HEK293 (cell line): Measurements from ENCODE around the gene TRIM26.
A peak's percentile ranks its signal among the peaks of the same experiment; 100 is the strongest.

Experiments
- CTCF ChIA-PET: fragments of 350-600 bp; formaldehyde crosslinking; extraction: SDS; loops from one replicate; lab custom pipeline; 2021; ENCODE audit warnings: antibody characterized with exemption; lab: Yijun Ruan, JAX
- POLR2A ChIA-PET: fragments of 300-600 bp; formaldehyde crosslinking; extraction: SDS; loops from one replicate; lab custom pipeline; 2020; ENCODE audit warnings: antibody characterized with exemption, inconsistent platforms; lab: Yijun Ruan, JAX
- H3K27ac ChIP-seq: fragments of 200-500 bp; sonication (Bioruptor generic); 2 replicates; pipeline ENCODE4 v1.5.1; 2014; ENCODE audit warnings: low read depth, low read length, control low read depth, inconsistent platforms; ENCODE audit errors: extremely low read depth
- H3K36me3 ChIP-seq, 2 experiments: fragments of 200-500 bp in 1 of 2; sonication (Bioruptor generic) in 1 of 2; 1 replicate in 1 of 2; 2 replicates in 1 of 2; pipeline ENCODE4 v1.5.1; 2014 to 2017; ENCODE audit warnings: inconsistent platforms in 2 of 2, low read length in 2 of 2; ENCODE audit not compliant: control insufficient read depth in 2 of 2, insufficient read depth in 1 of 2
- H3K4me1 ChIP-seq: fragments of 200-500 bp; sonication (Bioruptor generic); 2 replicates; pipeline ENCODE4 v1.5.1; 2014; ENCODE audit warnings: mild to moderate bottlenecking, low read length, inconsistent platforms; ENCODE audit not compliant: control insufficient read depth, insufficient read depth
- H3K4me3 ChIP-seq: 2 replicates; pipeline ENCODE4 v1.5.1; 2011; ENCODE audit warnings: low read depth, mild to moderate bottlenecking, control low read depth, low read length, moderate library complexity
- H3K9me3 ChIP-seq: fragments of 200-500 bp; sonication (Bioruptor generic); 2 replicates; pipeline ENCODE4 v1.5.1; 2014; ENCODE audit warnings: low read depth, low read length, inconsistent platforms; ENCODE audit not compliant: control insufficient read depth, insufficient read depth
- GLI2 ChIP-seq: fragments of 450-650 bp; formaldehyde crosslinking; IDR thresholded peaks from 2 replicates; pipeline ENCODE4; 2017; ENCODE audit warnings: missing biosample characterization, missing genetic modification characterization, low read depth, borderline replicate concordance
- HOXC10 ChIP-seq: sonication (generic); formaldehyde crosslinking; IDR thresholded peaks from 2 replicates; pipeline ENCODE4 v1.8.1; 2023; ENCODE audit warnings: mild to moderate bottlenecking, missing genetic modification reagents
- HOXD13 ChIP-seq: sonication (generic); formaldehyde crosslinking; IDR thresholded peaks from 2 replicates; pipeline ENCODE4 v1.8.0; 2022; ENCODE audit warnings: missing genetic modification reagents, borderline replicate concordance
- KLF8 ChIP-seq: fragments of 450-650 bp; formaldehyde crosslinking; IDR thresholded peaks from 2 replicates; pipeline ENCODE4 v1.5.1; 2016; ENCODE audit warnings: missing biosample characterization, missing genetic modification characterization
- OVOL3 ChIP-seq: fragments of 450-650 bp; formaldehyde crosslinking; IDR thresholded peaks from 2 replicates; pipeline ENCODE4 v1.5.1; 2016; ENCODE audit warnings: missing biosample characterization, missing genetic modification characterization
- SCRT2 ChIP-seq: fragments of 450-650 bp; formaldehyde crosslinking; IDR thresholded peaks from 2 replicates; pipeline ENCODE4 v1.5.1; 2016; ENCODE audit warnings: missing biosample characterization, missing genetic modification characterization
- SP3 ChIP-seq: fragments of 450-650 bp; formaldehyde crosslinking; IDR thresholded peaks from 2 replicates; pipeline ENCODE4 v1.5.1; 2016; ENCODE audit warnings: missing biosample characterization, missing genetic modification characterization
- TRIM28 ChIP-seq: IDR thresholded peaks from 2 replicates; pipeline ENCODE4 v1.6.1; 2011; ENCODE audit warnings: low read length, control low read depth, borderline replicate concordance
- YY2 ChIP-seq: fragments of 450-650 bp; formaldehyde crosslinking; IDR thresholded peaks from 2 replicates; pipeline ENCODE4 v1.5.1; 2016; ENCODE audit warnings: missing biosample characterization, missing genetic modification characterization
- ZBTB7A ChIP-seq: fragments of 450-650 bp; formaldehyde crosslinking; IDR thresholded peaks from 2 replicates; pipeline ENCODE4 v1.5.1; 2016; ENCODE audit warnings: low read depth, missing biosample characterization, missing genetic modification characterization
- ZNF10 ChIP-seq: fragments of 450-650 bp; formaldehyde crosslinking; IDR thresholded peaks from 2 replicates; pipeline ENCODE4 v1.5.1; 2017; ENCODE audit warnings: missing biosample characterization, missing genetic modification characterization
- ZNF112 ChIP-seq: fragments of 450-650 bp; formaldehyde crosslinking; IDR thresholded peaks from 2 replicates; pipeline ENCODE4 v1.5.0; 2017; ENCODE audit warnings: missing biosample characterization, missing genetic modification characterization
- ZNF133 ChIP-seq: fragments of 450-650 bp; formaldehyde crosslinking; IDR thresholded peaks from 2 replicates; pipeline ENCODE4 v1.5.1; 2016; ENCODE audit warnings: missing biosample characterization, missing genetic modification characterization
- ZNF157 ChIP-seq: fragments of 450-650 bp; formaldehyde crosslinking; IDR thresholded peaks from 2 replicates; pipeline ENCODE4 v1.5.1; 2016; ENCODE audit warnings: missing biosample characterization, missing genetic modification characterization
- ZNF184 ChIP-seq: fragments of 450-650 bp; IDR thresholded peaks from 2 replicates; pipeline ENCODE4 v1.5.1; 2018; ENCODE audit warnings: missing biosample characterization, mild to moderate bottlenecking, missing genetic modification characterization
- ZNF23 ChIP-seq: fragments of 450-650 bp; formaldehyde crosslinking; IDR thresholded peaks from 2 replicates; pipeline ENCODE4 v1.5.1; 2016; ENCODE audit warnings: missing biosample characterization, missing genetic modification characterization, borderline replicate concordance
- ZNF274 ChIP-seq, 2 experiments: fragments of 200-500 bp in 1 of 2; fragments of 450-650 bp in 1 of 2; sonication (Bioruptor generic) in 1 of 2; formaldehyde crosslinking in 1 of 2; IDR thresholded peaks; 2 replicates each; pipeline versions ENCODE4 v1.5.1 to v1.6.1; 2014 to 2016; ENCODE audit warnings: borderline replicate concordance in 1 of 2, inconsistent platforms in 1 of 2, low read length in 1 of 2, missing biosample characterization in 1 of 2, missing genetic modification characterization in 1 of 2
- ZNF292 ChIP-seq: fragments of 450-650 bp; formaldehyde crosslinking; IDR thresholded peaks from 2 replicates; pipeline ENCODE4 v1.5.1; 2016; ENCODE audit warnings: low read depth, missing biosample characterization, missing genetic modification characterization, borderline replicate concordance
- ZNF302 ChIP-seq: fragments of 450-650 bp; formaldehyde crosslinking; IDR thresholded peaks from 2 replicates; pipeline ENCODE4 v1.5.1; 2016; ENCODE audit warnings: missing biosample characterization, missing genetic modification characterization, low read depth
- ZNF311 ChIP-seq: fragments of 450-650 bp; formaldehyde crosslinking; IDR thresholded peaks from 2 replicates; pipeline ENCODE4 v1.5.1; 2017; ENCODE audit warnings: missing biosample characterization, missing genetic modification characterization, borderline replicate concordance
- ZNF335 ChIP-seq: fragments of 450-650 bp; formaldehyde crosslinking; conservative IDR thresholded peaks from 2 replicates; pipeline ENCODE4 v1.5.1; 2016; ENCODE audit warnings: missing biosample characterization, missing genetic modification characterization
- ZNF510 ChIP-seq: fragments of 450-650 bp; formaldehyde crosslinking; IDR thresholded peaks from 2 replicates; pipeline ENCODE4 v1.5.1; 2018; ENCODE audit warnings: mild to moderate bottlenecking, missing genetic modification characterization, missing biosample characterization; ENCODE audit not compliant: insufficient replicate concordance
- ZNF521 ChIP-seq: fragments of 450-650 bp; formaldehyde crosslinking; IDR thresholded peaks from 2 replicates; pipeline ENCODE4 v1.5.1; 2017; ENCODE audit warnings: missing biosample characterization, mild to moderate bottlenecking, missing genetic modification characterization
- ZNF623 ChIP-seq: fragments of 450-650 bp; formaldehyde crosslinking; IDR thresholded peaks from 2 replicates; pipeline ENCODE4 v1.5.1; 2016; ENCODE audit warnings: missing biosample characterization, missing genetic modification characterization
- ZNF626 ChIP-seq: fragments of 450-650 bp; sonication (Bioruptor Pico); formaldehyde crosslinking; IDR thresholded peaks from 2 replicates; pipeline ENCODE4 v1.5.1; 2018; ENCODE audit warnings: missing biosample characterization, missing genetic modification characterization, inconsistent platforms
- ZNF791 ChIP-seq: fragments of 450-650 bp; formaldehyde crosslinking; IDR thresholded peaks from 2 replicates; pipeline ENCODE4 v1.5.1; 2016; ENCODE audit warnings: missing biosample characterization, missing genetic modification characterization
- ZSCAN30 ChIP-seq: fragments of 450-650 bp; IDR thresholded peaks from 2 replicates; pipeline ENCODE4 v1.5.1; 2018; ENCODE audit warnings: missing biosample characterization, mild to moderate bottlenecking, missing genetic modification characterization, moderate library complexity
- TF ChIP-seq, protein P1 (sequence below): fragments of 450-650 bp; formaldehyde crosslinking; IDR thresholded peaks from 2 replicates; pipeline ENCODE4 v1.5.1; 2016; ENCODE audit warnings: missing biosample characterization, missing genetic modification characterization
- TF ChIP-seq, protein P2 (sequence below): fragments of 450-650 bp; formaldehyde crosslinking; IDR thresholded peaks from 2 replicates; pipeline ENCODE4 v1.5.1; 2016; ENCODE audit warnings: missing biosample characterization, missing genetic modification characterization, borderline replicate concordance
- TF ChIP-seq, protein P3 (sequence below): fragments of 450-650 bp; formaldehyde crosslinking; optimal IDR thresholded peaks from 2 replicates; pipeline ENCODE3; 2016; ENCODE audit warnings: missing biosample characterization, mild to moderate bottlenecking, missing genetic modification characterization
- TF ChIP-seq, protein P4 (sequence below): fragments of 450-650 bp; formaldehyde crosslinking; IDR thresholded peaks from 2 replicates; pipeline ENCODE4 v1.5.1; 2016; ENCODE audit warnings: missing biosample characterization, missing genetic modification characterization

Gene TRIM26

DNA sequence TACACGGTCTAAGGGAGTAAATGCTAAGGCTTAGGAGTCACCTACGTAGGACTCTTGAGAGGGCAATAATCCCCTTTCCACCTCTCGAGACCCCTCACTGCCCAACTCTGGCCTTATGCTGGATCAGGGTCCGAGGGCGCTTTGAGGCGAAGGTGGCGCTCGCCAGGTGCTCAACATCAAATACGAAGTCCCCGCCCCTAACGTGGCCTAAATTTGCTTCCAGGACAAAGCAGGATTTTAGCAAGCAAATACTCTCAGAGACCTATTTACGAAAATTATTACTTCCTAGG, 406 bp upstream of the TRIM26 start (continued):
- TF ChIP-seq, protein P1, sequence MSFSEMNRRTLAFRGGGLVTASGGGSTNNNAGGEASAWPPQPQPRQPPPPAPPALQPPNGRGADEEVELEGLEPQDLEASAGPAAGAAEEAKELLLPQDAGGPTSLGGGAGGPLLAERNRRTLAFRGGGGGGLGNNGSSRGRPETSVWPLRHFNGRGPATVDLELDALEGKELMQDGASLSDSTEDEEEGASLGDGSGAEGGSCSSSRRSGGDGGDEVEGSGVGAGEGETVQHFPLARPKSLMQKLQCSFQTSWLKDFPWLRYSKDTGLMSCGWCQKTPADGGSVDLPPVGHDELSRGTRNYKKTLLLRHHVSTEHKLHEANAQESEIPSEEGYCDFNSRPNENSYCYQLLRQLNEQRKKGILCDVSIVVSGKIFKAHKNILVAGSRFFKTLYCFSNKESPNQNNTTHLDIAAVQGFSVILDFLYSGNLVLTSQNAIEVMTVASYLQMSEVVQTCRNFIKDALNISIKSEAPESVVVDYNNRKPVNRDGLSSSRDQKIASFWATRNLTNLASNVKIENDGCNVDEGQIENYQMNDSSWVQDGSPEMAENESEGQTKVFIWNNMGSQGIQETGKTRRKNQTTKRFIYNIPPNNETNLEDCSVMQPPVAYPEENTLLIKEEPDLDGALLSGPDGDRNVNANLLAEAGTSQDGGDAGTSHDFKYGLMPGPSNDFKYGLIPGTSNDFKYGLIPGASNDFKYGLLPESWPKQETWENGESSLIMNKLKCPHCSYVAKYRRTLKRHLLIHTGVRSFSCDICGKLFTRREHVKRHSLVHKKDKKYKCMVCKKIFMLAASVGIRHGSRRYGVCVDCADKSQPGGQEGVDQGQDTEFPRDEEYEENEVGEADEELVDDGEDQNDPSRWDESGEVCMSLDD (tag by site-specific recombination): no peak
- TF ChIP-seq KLF8 (tag by site-specific recombination) (no peak), HOXD13 (no peak), TRIM28 (peak; percentile 20; the same call in 1 of the 2 replicates), ZNF184 (tag by site-specific recombination) (0 out of 2 replicates have a peak, but pooled peaks have one; percentile 53), YY2 (tag by site-specific recombination) (no peak), ZNF133 (no peak), ZNF510 (tag by site-specific recombination) (no peak), ZNF311 (tag by site-specific recombination) (no peak), SP3 (no peak), ZBTB7A (tag by site-specific recombination) (0 out of 2 replicates have a peak, but pooled peaks have one; percentile 52), ZNF623 (tag by site-specific recombination) (no peak), ZNF10 (tag by site-specific recombination) (peak; percentile 70; the same call in 1 of the 2 replicates), ZNF335 (tag by site-specific recombination) (peak; percentile 51; the same call in 1 of the 2 replicates), SCRT2 (no peak), ZNF292 (tag by site-specific recombination) (no peak), ZNF626 (tag by site-specific recombination) (no peak), HOXC10 (no peak), GLI2 (tag by site-specific recombination) (no peak), ZSCAN30 (tag by site-specific recombination) (0 out of 2 replicates have a peak, but pooled peaks have one; percentile 16), ZNF274 (IDR thresholded peaks at IDR 0.05; ENCODE audit: low read length) (no peak), ZNF274 (tag by site-specific recombination; IDR thresholded peaks at IDR 0.05; ENCODE audit: borderline replicate concordance) (no peak)
- TF ChIP-seq, protein P2, sequence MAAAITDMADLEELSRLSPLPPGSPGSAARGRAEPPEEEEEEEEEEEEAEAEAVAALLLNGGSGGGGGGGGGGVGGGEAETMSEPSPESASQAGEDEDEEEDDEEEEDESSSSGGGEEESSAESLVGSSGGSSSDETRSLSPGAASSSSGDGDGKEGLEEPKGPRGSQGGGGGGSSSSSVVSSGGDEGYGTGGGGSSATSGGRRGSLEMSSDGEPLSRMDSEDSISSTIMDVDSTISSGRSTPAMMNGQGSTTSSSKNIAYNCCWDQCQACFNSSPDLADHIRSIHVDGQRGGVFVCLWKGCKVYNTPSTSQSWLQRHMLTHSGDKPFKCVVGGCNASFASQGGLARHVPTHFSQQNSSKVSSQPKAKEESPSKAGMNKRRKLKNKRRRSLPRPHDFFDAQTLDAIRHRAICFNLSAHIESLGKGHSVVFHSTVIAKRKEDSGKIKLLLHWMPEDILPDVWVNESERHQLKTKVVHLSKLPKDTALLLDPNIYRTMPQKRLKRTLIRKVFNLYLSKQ: no peak
- TF ChIP-seq, protein P3, sequence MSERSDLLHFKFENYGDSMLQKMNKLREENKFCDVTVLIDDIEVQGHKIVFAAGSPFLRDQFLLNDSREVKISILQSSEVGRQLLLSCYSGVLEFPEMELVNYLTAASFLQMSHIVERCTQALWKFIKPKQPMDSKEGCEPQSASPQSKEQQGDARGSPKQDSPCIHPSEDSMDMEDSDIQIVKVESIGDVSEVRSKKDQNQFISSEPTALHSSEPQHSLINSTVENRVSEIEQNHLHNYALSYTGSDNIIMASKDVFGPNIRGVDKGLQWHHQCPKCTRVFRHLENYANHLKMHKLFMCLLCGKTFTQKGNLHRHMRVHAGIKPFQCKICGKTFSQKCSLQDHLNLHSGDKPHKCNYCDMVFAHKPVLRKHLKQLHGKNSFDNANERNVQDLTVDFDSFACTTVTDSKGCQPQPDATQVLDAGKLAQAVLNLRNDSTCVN: peak; percentile 36

DNA sequence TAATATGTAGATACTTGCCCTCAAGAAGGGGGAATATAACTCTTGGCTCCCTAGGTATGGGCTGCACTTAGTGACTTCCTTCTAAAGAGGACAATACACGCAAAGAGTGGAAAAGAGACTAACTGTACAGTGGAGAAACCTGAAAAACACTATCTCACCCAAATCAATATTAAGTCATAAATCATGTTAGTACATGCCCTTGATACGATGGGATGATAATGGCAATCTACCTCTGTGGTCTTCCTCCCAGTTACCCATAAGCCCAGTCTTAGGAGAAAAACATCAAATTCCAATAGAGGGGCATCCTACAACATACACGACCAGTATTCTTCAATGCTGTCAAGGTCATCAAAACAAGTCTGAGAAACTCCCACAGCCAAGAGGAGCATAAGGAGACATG, 1.3 kb downstream of the TRIM26 start:
- ChIA-PET POLR2A (interaction anchor here (2.5 kb wide), 1 partner anchor 114 kb away, joined by 24 read pairs; the partner anchor contains the start of gene TRIM39), CTCF (interaction anchor here (0.5 to 2.5 kb wide), 5 partner anchors 8 to 81 kb away, joined by 4 to 11 read pairs (median 6); no protein-coding TSS in a partner anchor)
- Histone ChIP-seq H3K4me1 (peaks cover 41% of the 10 kb centered on the region), H3K36me3 (no peaks in the 10 kb centered on the region), H3K9me3 (no peaks in the 10 kb centered on the region), H3K4me3 (peak overlapping the region; percentile 93), H3K27ac (no peak overlapping the region)
- no peak for TF ChIP-seq ZNF302 (tag by site-specific recombination)
- TF ChIP-seq ZNF157 (tag by site-specific recombination): no peak
- no peak for TF ChIP-seq ZSCAN30 (tag by site-specific recombination)
- TF ChIP-seq ZNF112 (tag by site-specific recombination): no peak
- TF ChIP-seq ZNF23 (tag by site-specific recombination): no peak
- TF ChIP-seq ZNF791: no peak
- no peak for TF ChIP-seq ZNF626 (tag by site-specific recombination)
- TF ChIP-seq ZBTB7A (tag by site-specific recombination): no peak
- TF ChIP-seq ZNF133: no peak
- TF ChIP-seq, protein P4, sequence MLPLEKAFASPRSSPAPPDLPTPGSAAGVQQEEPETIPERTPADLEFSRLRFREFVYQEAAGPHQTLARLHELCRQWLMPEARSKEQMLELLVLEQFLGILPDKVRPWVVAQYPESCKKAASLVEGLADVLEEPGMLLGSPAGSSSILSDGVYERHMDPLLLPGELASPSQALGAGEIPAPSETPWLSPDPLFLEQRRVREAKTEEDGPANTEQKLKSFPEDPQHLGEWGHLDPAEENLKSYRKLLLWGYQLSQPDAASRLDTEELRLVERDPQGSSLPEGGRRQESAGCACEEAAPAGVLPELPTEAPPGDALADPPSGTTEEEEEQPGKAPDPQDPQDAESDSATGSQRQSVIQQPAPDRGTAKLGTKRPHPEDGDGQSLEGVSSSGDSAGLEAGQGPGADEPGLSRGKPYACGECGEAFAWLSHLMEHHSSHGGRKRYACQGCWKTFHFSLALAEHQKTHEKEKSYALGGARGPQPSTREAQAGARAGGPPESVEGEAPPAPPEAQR: no peak
- no peak for TF ChIP-seq OVOL3 (tag by site-specific recombination)
- TF ChIP-seq, protein P2: no peak
- TF ChIP-seq ZNF521 (tag by site-specific recombination): no peak
